HG03439 (cell line): Measurements from ENCODE around the gene CTTNBP2.

Experiments used
- ATAC-seq: cut with Tn5 transposase; IDR thresholded peaks from one replicate; pipeline ENCODE4 v1.9.1; 2021; ENCODE audit warnings: mild to moderate bottlenecking, moderate library complexity; ENCODE audit not compliant: unreplicated experiment

Gene CTTNBP2

GRCh38 chr7:117665368-117665767, 207.9 kb downstream of the CTTNBP2 start:
- no peak for ATAC-seq

GRCh38 chr7:117664047-117664446, 209.2 kb downstream of the CTTNBP2 start:
- no peak for ATAC-seq

- no peak for ATAC-seq
Measured at GRCh38 chr7:117661328-117661727, 211.9 kb downstream of the CTTNBP2 start.
